ENCODE results near the gene PXDN.

GRCh38 chr2:1670636-1671035 lies 73.7 kb downstream of the PXDN start:
- TF ChIP-seq POLR2AphosphoS5 (IDR thresholded peaks at IDR 0.05; ENCODE audit: low read depth, low read length) (no peak), POLR2A (IDR thresholded peaks at IDR 0.05; ENCODE audit: low read depth, low read length) (no peak)

Data from GM12892 (cell line).